Measurements from ENCODE around the gene TMEM143.

The TMEM143 gene

GRCh38 chr19:48367855-48368254, 4.1 kb upstream of the TMEM143 start:
- H3K27me3 ChIP-seq (replicated peaks; ENCODE audit: control insufficient read depth, insufficient read depth, low read length) = no peaks in the 10 kb centered on the region
- no peaks in the 10 kb centered on the region for H3K36me3 ChIP-seq (ENCODE audit: control insufficient read depth, insufficient read depth, low read length)
- TF ChIP-seq CTCF (IDR thresholded peaks at IDR 0.05; ENCODE audit: insufficient read depth, low read length, poor library complexity, severe bottlenecking) = no peak
- no peak overlapping the region for H3K4me3 ChIP-seq (replicated peaks; ENCODE audit: low read depth, low read length)
- no peak for DNase-seq (ENCODE audit: extremely low read depth, insufficient read length)

GRCh38 chr19:48365602-48366001, 1.9 kb upstream of the TMEM143 start:
- no peak for DNase-seq (ENCODE audit: extremely low read depth, insufficient read length)
- TF ChIP-seq CTCF (IDR thresholded peaks at IDR 0.05; ENCODE audit: insufficient read depth, low read length, poor library complexity, severe bottlenecking) = no peak

GRCh38 chr19:48364598-48365348, 1.0 kb upstream of the TMEM143 start:
- no peak for TF ChIP-seq CTCF (IDR thresholded peaks at IDR 0.05; ENCODE audit: insufficient read depth, low read length, poor library complexity, severe bottlenecking)
- no peak for DNase-seq (ENCODE audit: extremely low read depth, insufficient read length)
- H3K36me3 ChIP-seq (ENCODE audit: control insufficient read depth, insufficient read depth, low read length) = no peaks in the 10 kb centered on the region
- H3K4me3 ChIP-seq (replicated peaks; ENCODE audit: low read depth, low read length) = peak overlapping the region; percentile 61
- H3K27me3 ChIP-seq (replicated peaks; ENCODE audit: control insufficient read depth, insufficient read depth, low read length) = no peaks in the 10 kb centered on the region

More at GRCh38 chr19:48365602-48366001, 1.9 kb upstream of the TMEM143 start:
- Histone ChIP-seq H3K4me3 (replicated peaks; ENCODE audit: low read depth, low read length) (no peak overlapping the region), H3K36me3 (ENCODE audit: control insufficient read depth, insufficient read depth, low read length) (no peaks in the 10 kb centered on the region), H3K27me3 (replicated peaks; ENCODE audit: control insufficient read depth, insufficient read depth, low read length) (no peaks in the 10 kb centered on the region)

GRCh38 chr19:48363500-48363809, 285 bp downstream of the TMEM143 start:
- no peaks in the 10 kb centered on the region for H3K36me3 ChIP-seq (ENCODE audit: control insufficient read depth, insufficient read depth, low read length)
- no peak for DNase-seq (ENCODE audit: extremely low read depth, insufficient read length)
- no peak for TF ChIP-seq CTCF (IDR thresholded peaks at IDR 0.05; ENCODE audit: insufficient read depth, low read length, poor library complexity, severe bottlenecking)
- H3K4me3 ChIP-seq (replicated peaks; ENCODE audit: low read depth, low read length) = peak overlapping the region; percentile 70
- H3K27me3 ChIP-seq (replicated peaks; ENCODE audit: control insufficient read depth, insufficient read depth, low read length) = no peaks in the 10 kb centered on the region

GRCh38 chr19:48362716-48363499, 832 bp downstream of the TMEM143 start:
- no peaks in the 10 kb centered on the region for H3K36me3 ChIP-seq (ENCODE audit: control insufficient read depth, insufficient read depth, low read length)
- no peak for TF ChIP-seq CTCF (IDR thresholded peaks at IDR 0.05; ENCODE audit: insufficient read depth, low read length, poor library complexity, severe bottlenecking)
- H3K4me3 ChIP-seq (replicated peaks; ENCODE audit: low read depth, low read length) = peak overlapping the region; percentile 70
- no peaks in the 10 kb centered on the region for H3K27me3 ChIP-seq (replicated peaks; ENCODE audit: control insufficient read depth, insufficient read depth, low read length)
- peak; percentile 88 for DNase-seq (ENCODE audit: extremely low read depth, insufficient read length)

Data from GM06990 (cell line).